ENCODE results near the gene TBC1D4.

DNA sequence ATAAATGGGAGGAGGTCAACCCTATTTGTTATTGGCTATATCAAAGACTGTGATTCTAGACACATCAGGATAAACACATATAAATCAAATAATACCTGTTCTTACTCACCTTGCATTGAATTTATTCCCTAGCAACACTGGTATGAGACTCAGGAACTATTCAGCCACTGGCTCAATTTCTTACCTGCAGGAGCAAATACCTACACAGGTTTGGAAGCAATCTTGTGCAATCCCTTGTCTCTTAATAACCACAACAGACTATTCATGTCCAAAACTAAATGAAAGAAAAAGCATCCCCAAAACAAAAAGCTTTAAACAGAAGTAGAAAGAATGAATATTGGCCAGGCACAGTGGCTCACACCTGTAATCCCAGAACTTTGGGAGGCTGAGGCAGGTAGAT lies 55.5 kb downstream of the TBC1D4 start:
- TF ChIP-seq, protein P1, sequence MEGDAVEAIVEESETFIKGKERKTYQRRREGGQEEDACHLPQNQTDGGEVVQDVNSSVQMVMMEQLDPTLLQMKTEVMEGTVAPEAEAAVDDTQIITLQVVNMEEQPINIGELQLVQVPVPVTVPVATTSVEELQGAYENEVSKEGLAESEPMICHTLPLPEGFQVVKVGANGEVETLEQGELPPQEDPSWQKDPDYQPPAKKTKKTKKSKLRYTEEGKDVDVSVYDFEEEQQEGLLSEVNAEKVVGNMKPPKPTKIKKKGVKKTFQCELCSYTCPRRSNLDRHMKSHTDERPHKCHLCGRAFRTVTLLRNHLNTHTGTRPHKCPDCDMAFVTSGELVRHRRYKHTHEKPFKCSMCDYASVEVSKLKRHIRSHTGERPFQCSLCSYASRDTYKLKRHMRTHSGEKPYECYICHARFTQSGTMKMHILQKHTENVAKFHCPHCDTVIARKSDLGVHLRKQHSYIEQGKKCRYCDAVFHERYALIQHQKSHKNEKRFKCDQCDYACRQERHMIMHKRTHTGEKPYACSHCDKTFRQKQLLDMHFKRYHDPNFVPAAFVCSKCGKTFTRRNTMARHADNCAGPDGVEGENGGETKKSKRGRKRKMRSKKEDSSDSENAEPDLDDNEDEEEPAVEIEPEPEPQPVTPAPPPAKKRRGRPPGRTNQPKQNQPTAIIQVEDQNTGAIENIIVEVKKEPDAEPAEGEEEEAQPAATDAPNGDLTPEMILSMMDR (IDR thresholded peaks at IDR 0.05): no peak
- TF ChIP-seq POLR2A (IDR thresholded peaks at IDR 0.05): no peak
